GM18526 (cell line): ENCODE data around the gene HS3ST5.

Source experiments
- POLR2A ChIP-seq: IDR thresholded peaks from 3 replicates; pipeline ENCODE4 v1.6.1; 2011; ENCODE audit not compliant: insufficient read length; ENCODE audit errors: extremely low read depth

HS3ST5 gene

GRCh38 chr6:114267897-114268296 lies 74.9 kb downstream of the HS3ST5 start:
- TF ChIP-seq POLR2A, result no peak

- no peak for TF ChIP-seq POLR2A
These were observed 82.0 kb downstream of the HS3ST5 start for GRCh38 chr6:114260810-114261209.

DNA sequence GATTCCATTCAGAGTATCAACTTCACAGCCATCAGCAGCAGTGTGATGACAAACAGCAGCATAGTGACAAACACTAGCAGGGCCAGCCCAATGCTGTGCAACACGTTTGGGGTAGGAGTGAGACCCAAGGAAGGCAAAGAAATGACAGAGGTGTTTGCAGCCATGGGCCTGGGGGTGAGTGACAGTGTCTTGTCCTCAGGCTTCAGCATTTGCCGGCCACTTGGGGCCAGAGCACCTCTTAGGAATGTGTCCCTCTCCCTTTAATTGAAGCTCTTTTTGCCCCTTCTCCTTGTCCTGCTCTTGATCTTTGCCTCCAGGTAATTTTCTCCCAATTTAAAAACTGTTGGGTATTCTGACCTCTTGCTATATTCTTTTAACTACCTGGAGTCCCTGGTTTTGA lies 84.4 kb downstream of the HS3ST5 start:
- TF ChIP-seq POLR2A, result no peak

- TF ChIP-seq POLR2A, result no peak
These were observed 89.4 kb downstream of the HS3ST5 start for GRCh38 chr6:114253431-114253830.

DNA sequence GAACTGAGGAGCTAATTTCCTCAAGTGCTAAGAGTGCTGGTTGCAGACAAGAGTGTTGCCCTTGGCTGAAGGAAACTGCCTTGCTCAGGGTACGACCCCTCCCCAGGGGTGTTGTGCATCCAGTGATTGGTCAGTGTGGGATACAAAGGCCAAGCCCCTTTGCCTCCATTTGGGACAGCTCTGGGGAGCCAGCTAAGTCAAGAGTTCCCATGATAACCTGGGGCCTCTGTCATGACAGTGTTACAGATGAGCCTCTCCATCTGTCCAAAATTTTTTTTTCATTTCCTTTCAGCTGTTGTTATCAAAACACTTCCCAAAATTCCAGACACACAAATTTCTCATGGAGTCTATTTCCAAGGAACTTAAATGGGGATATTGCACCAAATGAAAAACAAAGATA lies 93.3 kb downstream of the HS3ST5 start:
- TF ChIP-seq POLR2A, result no peak

- no peak for TF ChIP-seq POLR2A
These were observed 95.7 kb downstream of the HS3ST5 start for GRCh38 chr6:114247101-114247500.

DNA sequence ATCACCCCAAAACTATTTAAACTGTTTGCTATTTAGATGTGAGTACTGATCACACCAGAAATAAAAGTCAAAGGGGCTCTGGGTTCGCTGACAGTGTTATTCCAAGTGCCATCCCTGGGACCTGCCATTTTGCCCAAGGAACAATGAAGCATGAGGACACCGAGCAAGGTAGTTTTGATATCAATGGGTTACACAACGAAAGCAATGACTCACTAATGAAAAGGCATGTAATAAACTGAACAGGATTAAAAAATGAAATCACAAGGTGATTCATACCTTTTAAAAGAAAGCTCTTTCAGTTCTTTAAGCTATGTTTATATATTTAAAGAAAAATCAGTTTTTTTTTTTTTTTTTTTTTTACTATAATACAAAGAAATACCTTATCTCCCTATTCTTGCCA lies 102.0 kb downstream of the HS3ST5 start:
- no peak for TF ChIP-seq POLR2A

- no peak for TF ChIP-seq POLR2A
These were observed 114.1 kb downstream of the HS3ST5 start for GRCh38 chr6:114228675-114229074.

DNA sequence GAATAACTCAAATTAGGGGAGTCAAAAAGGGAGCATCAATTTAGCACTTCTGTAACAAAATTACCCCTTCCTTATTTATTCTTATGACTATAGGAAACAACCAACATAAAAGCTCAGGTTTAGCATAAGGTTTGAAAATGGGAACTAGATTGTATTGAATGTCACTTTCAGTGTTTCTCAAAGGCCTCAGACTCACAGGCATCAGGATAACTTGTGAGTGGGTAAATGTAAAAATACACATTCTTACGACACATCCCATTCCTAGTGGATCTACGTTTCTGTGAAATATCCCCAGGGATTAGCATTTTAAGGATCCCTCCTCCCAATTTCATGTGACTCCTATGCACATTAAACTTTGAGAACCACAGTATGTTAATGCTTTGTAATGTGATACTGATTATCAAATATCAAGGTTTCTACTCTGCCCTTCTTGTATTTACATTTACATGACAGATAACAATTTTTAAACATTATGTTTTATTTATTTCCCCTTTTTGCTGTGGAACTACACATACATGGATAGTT lies 114.8 kb downstream of the HS3ST5 start:
- TF ChIP-seq POLR2A, result no peak

GRCh38 chr6:114220241-114220640 lies 122.6 kb downstream of the HS3ST5 start:
- TF ChIP-seq POLR2A, result no peak

GRCh38 chr6:114218437-114219340 lies 124.1 kb downstream of the HS3ST5 start:
- no peak for TF ChIP-seq POLR2A

GRCh38 chr6:114216789-114217467 lies 125.9 kb downstream of the HS3ST5 start:
- TF ChIP-seq POLR2A, result no peak

GRCh38 chr6:114210467-114210866 lies 132.4 kb downstream of the HS3ST5 start:
- no peak for TF ChIP-seq POLR2A

DNA sequence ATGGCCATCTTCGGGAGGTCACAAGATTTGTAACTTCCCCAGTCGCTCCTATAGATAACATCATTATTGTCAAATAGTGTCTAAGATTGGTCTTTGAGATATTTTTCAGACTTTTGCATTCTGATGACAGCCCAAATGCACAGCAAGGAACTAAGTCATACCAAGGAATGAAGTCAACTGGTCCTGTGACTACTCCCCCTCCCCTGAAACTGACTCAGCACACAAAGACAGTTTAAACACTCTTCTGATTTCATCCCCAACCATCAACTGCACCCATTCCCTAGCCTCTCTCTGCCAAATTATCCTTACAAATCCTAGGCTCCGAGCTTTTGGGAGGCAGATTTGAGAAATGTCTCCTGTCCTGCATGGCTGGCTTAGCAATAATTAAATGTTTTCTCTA lies 139.4 kb downstream of the HS3ST5 start:
- no peak for TF ChIP-seq POLR2A

- no peak for TF ChIP-seq POLR2A
These were observed 140.4 kb downstream of the HS3ST5 start for GRCh38 chr6:114202389-114202788.

GRCh38 chr6:114200891-114201290 lies 141.9 kb downstream of the HS3ST5 start:
- no peak for TF ChIP-seq POLR2A
